GM18517 (cell line): Measurements from ENCODE around the gene OPRL1.

Source experiments
- ATAC-seq: cut with Tn5 transposase; IDR thresholded peaks from one replicate; pipeline ENCODE4 v1.9.1; 2021; ENCODE audit warnings: mild to moderate bottlenecking, moderate library complexity; ENCODE audit not compliant: unreplicated experiment

OPRL1 gene

GRCh38 chr20:64080013-64080812 is at the start of gene OPRL1:
OPRL1 (plus strand) TSS chr20:64080082; CDS start chr20:64092721, 12,639 bp downstream.
- ATAC-seq = no peak

GRCh38 chr20:64030371-64031134 is 49.3 kb upstream of the OPRL1 start:
- no peak for ATAC-seq

GRCh38 chr20:64031822-64032314 is 48.0 kb upstream of the OPRL1 start:
- no peak for ATAC-seq

GRCh38 chr20:64032706-64033624 is 46.9 kb upstream of the OPRL1 start:
- no peak for ATAC-seq

GRCh38 chr20:64033981-64034493 is 45.8 kb upstream of the OPRL1 start:
- no peak for ATAC-seq

GRCh38 chr20:64035066-64035932 is 44.6 kb upstream of the OPRL1 start:
- no peak for ATAC-seq

- no peak for ATAC-seq
These were observed 43.9 kb upstream of the OPRL1 start, which contains the start of gene C20orf204 for GRCh38 chr20:64035933-64036345. C20orf204 (plus strand) TSS chr20:64036182; CDS start chr20:64036324, 142 bp downstream.

GRCh38 chr20:64036346-64037198 is 43.3 kb upstream of the OPRL1 start:
- no peak for ATAC-seq

- no peak for ATAC-seq
These were observed 42.7 kb upstream of the OPRL1 start for GRCh38 chr20:64037199-64037497.

GRCh38 chr20:64037498-64038213 is 42.2 kb upstream of the OPRL1 start:
- no peak for ATAC-seq

GRCh38 chr20:64038224-64038564 is 41.7 kb upstream of the OPRL1 start:
- peak; percentile 32 for ATAC-seq

- ATAC-seq = peak; percentile 63
These were observed 41.2 kb upstream of the OPRL1 start for GRCh38 chr20:64038565-64039292.

GRCh38 chr20:64039293-64040160 is 40.4 kb upstream of the OPRL1 start:
- no peak for ATAC-seq

- no peak for ATAC-seq
These were observed 39.4 kb upstream of the OPRL1 start for GRCh38 chr20:64040231-64041039.

GRCh38 chr20:64041040-64041780 is 38.7 kb upstream of the OPRL1 start:
- no peak for ATAC-seq
